Skeletal muscle cell (primary cell): Measurements from ENCODE around the gene FEZF2.

Source experiments
- DNase-seq: peaks from one replicate; pipeline ENCODE4 v3.0.0-alpha.2; 2010; ENCODE audit warnings: low read depth
- H3K4me3 ChIP-seq: 2 replicates; pipeline ENCODE4 v1.5.1; 2011; ENCODE audit warnings: low read depth, mild to moderate bottlenecking, control low read depth, low read length, moderate library complexity

Gene FEZF2

GRCh38 chr3:62374341-62375218 lies 1.2 kb upstream of the FEZF2 start:
- no peak for DNase-seq
- H3K4me3 ChIP-seq = peak overlapping the region; percentile 27

- peak overlapping the region; percentile 27 for H3K4me3 ChIP-seq
- no peak for DNase-seq
Measured at GRCh38 chr3:62373714-62374333, 474 bp upstream of the FEZF2 start.

DNA sequence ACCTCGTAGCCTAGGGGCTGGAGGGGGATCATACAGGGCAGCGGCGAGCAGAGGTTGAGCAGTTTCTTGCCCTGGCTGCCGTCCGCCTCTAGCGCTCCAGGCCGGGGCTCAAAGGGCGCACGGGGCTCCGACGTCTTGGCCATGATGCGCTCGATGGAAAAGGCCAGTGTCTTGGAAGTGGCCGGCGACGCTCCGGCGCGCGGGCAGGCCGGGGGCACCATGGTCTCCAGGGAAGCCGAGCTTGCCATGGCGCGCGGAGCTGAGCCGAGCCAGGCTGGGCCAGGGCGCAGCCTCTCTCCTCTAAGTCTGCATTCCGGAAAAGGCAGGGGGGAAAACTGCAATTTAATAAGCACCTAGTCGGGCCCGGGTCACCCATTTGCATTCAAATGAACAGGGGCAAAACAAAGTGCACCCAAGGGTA lies 719 bp downstream of the FEZF2 start:
- DNase-seq = no peak
- no peak overlapping the region for H3K4me3 ChIP-seq

- DNase-seq = no peak
- H3K4me3 ChIP-seq = no peak overlapping the region
Measured at GRCh38 chr3:62371720-62372591, 1.4 kb downstream of the FEZF2 start.

- no peak for DNase-seq
Measured at GRCh38 chr3:62370858-62371719, 2.3 kb downstream of the FEZF2 start.

DNA sequence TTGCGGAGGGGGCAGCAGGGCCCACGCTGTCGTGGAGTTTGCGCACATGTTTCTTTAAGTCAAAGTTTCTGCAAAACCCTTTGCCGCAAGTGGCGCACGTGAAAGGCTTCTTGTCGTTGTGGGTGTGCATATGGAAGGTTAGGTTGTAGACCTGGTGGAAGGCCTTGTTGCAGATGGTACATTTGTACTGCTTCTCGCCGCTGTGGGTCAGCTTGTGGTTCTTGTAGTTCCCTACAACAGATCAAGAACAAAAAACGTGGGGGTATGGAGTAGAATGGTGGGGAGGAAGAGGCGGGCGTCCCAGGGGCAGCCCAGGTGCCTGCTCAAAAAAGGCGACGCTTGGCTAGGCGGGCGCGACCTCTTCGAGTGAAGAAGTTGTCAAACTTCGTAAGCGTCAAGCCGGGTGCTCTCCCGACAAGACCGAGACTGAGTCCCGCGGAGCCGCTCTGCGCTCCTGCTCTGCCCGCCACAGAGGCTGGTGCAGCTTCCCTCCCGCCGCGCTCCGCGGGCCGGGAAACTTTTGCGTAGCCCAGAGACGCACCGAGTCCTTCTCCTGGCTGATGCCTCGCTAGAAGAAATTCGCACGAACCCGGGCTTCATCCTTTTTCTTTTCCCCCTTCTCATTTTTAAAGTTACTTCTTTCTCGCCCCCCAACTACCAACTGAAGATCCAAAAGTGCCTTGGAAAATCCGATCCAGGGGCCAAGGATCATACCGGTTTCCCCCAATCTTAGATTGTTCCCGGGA lies 3.1 kb downstream of the FEZF2 start:
- no peak for DNase-seq
- no peak overlapping the region for H3K4me3 ChIP-seq

More at GRCh38 chr3:62370858-62371719, 2.3 kb downstream of the FEZF2 start:
- no peak overlapping the region for H3K4me3 ChIP-seq

- H3K4me3 ChIP-seq = no peak overlapping the region
- DNase-seq = no peak
Measured at GRCh38 chr3:62369476-62369743, 3.9 kb downstream of the FEZF2 start.

GRCh38 chr3:62368705-62369475 lies 4.5 kb downstream of the FEZF2 start:
- H3K4me3 ChIP-seq = peak overlapping the region; percentile 16

GRCh38 chr3:62368290-62368704 lies 5.1 kb downstream of the FEZF2 start:
- H3K4me3 ChIP-seq = no peak overlapping the region
- no peak for DNase-seq

More at GRCh38 chr3:62368705-62369475, 4.5 kb downstream of the FEZF2 start:
- no peak for DNase-seq

DNA sequence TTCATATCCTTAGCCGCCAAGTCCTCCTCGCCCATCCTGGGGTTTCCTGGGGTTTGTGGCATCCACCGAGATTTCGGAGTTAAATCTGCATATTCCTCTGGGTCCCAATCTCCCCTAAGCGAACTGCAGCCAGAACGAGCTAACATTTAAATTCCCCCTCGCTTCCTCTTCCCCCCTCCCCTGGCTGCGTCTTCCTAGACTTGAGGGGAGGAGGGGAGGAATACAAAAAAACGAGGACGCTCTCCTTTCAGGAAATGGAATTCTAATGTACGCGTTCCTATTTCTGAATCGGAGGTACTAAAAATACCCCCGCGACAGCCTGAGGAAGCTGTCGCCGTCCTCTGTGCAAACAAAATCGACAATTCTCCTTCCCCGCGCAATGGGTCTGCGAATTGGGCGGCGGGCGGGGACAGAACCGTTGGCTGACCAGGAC lies 5.6 kb downstream of the FEZF2 start:
- DNase-seq = no peak
- no peak overlapping the region for H3K4me3 ChIP-seq

GRCh38 chr3:62366126-62366484 lies 7.2 kb downstream of the FEZF2 start:
- DNase-seq = no peak
- no peak overlapping the region for H3K4me3 ChIP-seq

GRCh38 chr3:62365391-62366125 lies 7.8 kb downstream of the FEZF2 start:
- DNase-seq = no peak
- no peak overlapping the region for H3K4me3 ChIP-seq

DNA sequence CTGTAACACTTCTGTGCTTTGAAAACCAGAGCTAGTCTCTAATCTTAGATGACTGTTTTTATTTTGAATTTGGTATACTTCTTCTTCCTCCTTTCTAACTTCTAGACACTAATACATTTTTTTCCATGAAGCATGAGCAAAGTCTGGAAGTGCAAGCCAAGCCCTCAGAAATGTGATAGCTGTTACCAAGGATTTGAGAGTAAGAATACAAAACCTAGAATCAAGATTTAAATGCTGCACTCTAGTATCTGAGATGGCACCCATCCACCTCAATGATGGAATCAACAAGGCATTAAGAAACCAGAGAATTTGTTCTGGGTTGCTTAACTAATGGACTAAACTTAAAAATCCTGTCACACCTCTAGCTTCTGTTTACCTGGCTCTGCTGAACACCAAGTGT lies 9.2 kb downstream of the FEZF2 start:
- H3K4me3 ChIP-seq = no peak overlapping the region
- no peak for DNase-seq

- no peak for DNase-seq
- H3K4me3 ChIP-seq = no peak overlapping the region
Measured at GRCh38 chr3:62363275-62363674, 10.1 kb downstream of the FEZF2 start.

GRCh38 chr3:62361824-62362223 lies 11.5 kb downstream of the FEZF2 start:
- no peak for DNase-seq
- no peak overlapping the region for H3K4me3 ChIP-seq

DNA sequence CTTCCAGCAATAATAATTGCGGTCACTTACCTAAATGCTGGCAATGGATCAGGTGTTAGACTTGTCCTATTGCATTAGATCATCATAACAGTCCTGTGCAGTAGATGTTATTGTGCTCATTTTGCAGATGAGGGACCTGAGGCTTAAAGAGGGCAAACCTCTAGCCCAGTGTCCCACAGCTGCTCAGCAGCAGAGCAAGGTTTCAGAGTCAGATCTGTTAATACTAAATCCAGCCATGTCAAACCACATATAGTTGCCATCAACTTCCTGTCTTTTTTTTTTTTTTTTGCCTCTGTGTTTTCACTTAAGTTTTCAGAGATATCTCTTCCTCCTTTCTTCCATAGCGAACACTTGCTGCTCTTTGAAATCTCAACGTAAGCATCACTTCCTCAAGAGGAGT lies 12.1 kb downstream of the FEZF2 start:
- no peak for DNase-seq
- H3K4me3 ChIP-seq = no peak overlapping the region

DNA sequence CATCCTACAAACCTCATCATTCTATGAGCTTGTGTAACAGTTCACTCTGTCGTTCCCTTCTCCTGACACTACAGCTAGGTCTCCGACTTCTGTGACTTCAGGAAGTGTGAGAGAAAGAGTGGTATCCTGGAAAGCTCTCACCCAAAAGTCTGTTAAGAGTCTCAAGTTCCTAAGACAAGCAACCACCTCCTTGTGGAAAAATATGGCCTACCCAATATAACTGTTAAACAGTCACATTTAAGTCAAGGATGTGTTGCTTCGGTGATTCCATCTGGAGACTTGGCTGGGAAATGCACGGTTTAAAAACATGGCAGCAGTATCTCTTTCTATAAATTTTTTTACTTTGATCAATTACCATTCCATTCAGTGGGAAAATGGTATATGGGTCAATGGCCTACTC lies 13.8 kb downstream of the FEZF2 start:
- no peak overlapping the region for H3K4me3 ChIP-seq
- no peak for DNase-seq
